HCT116 (cell line): ENCODE measurements around the gene ZBTB20. TPM values are rescaled to one million over a fixed set of nuclear protein-coding genes. Genes with fewer than 3 reads are reported as not detected.

Experiments used
- ATAC-seq: fragments of 200-7000 bp; cut with Tn5 transposase; 2 replicates; pipeline ENCODE4 v1.9.1; 2020; ENCODE audit warnings: mild to moderate bottlenecking, moderate library complexity
- BruUV-seq: library from RNA; stranded (reverse); fragments of 400-500 nt; replicated peaks from 2 replicates; lab custom pipeline; 2021; lab: Mats Ljungman, UMichigan
- CTCF ChIA-PET: fragments of 300-600 bp; sonication (Branson Sonifier 250); formaldehyde crosslinking; loops from one replicate; lab custom pipeline; 2021; ENCODE audit warnings: antibody characterized with exemption; lab: Charles Lee
- POLR2A ChIA-PET: fragments of 300-600, 350-600 bp; sonication (Branson Sonifier 250); formaldehyde crosslinking; loops from one replicate; lab custom pipeline; 2021; ENCODE audit warnings: antibody characterized with exemption; lab: Charles Lee
- RAD21 ChIA-PET, 2 experiments: fragments of 300-600 bp; sonication (Branson Sonifier 250); formaldehyde crosslinking; loops; one replicate each; lab custom pipeline; 2023; ENCODE audit warnings: low total read pairs in 2 of 2; ENCODE audit not compliant: uncharacterized antibody in 2 of 2, unreplicated experiment in 2 of 2, low non-redundant PET in 1 of 2; lab: Charles Lee
- DNase-seq: peaks from one replicate; pipeline ENCODE4 v3.0.0-alpha.2; 2010; ENCODE audit warnings: low read depth, low spot score
- H2AFZ ChIP-seq: fragments of 200-600 bp; shearing (Covaris generic), sonication (generic); 2 replicates; pipeline ENCODE4 v1.6.1; 2017; ENCODE audit warnings: low read depth, mixed run types, mixed read lengths, antibody characterized with exemption, low read length; ENCODE audit not compliant: poor library complexity, severe bottlenecking
- H3K27ac ChIP-seq: 2 replicates; pipeline ENCODE4 v1.5.1; 2012; ENCODE audit warnings: low read depth, low read length
- H3K27me3 ChIP-seq: fragments of 200-600 bp; sonication (generic); 2 replicates; pipeline ENCODE4 v1.6.1; 2016; ENCODE audit warnings: mixed run types, low read length, mixed read lengths; ENCODE audit not compliant: insufficient read depth
- H3K36me3 ChIP-seq, 2 experiments: fragments of 200-500 bp in 1 of 2; fragments of 200-600 bp in 1 of 2; sonication (Bioruptor generic) in 1 of 2; sonication (generic) in 1 of 2; 2 replicates each; pipeline versions ENCODE4 v1.5.1 to v1.6.1; 2014 to 2016; ENCODE audit warnings: low read length in 2 of 2, inconsistent platforms in 1 of 2, mixed read lengths in 1 of 2, mixed run types in 1 of 2; ENCODE audit not compliant: insufficient read depth in 2 of 2, control insufficient read depth in 1 of 2
- H3K4me1 ChIP-seq, 2 experiments: fragments of 200-600 bp in 1 of 2; sonication (generic) in 1 of 2; 2 replicates each; pipeline versions ENCODE4 v1.5.1 to v1.6.1; 2012 to 2017; ENCODE audit warnings: low read length in 2 of 2, inconsistent platforms in 1 of 2, mild to moderate bottlenecking in 1 of 2, mixed read lengths in 1 of 2, mixed run types in 1 of 2, moderate library complexity in 1 of 2; ENCODE audit not compliant: insufficient read depth in 2 of 2, control insufficient read depth in 1 of 2
- H3K4me2 ChIP-seq: fragments of 200-600 bp; sonication (generic); 2 replicates; pipeline ENCODE4 v1.6.1; 2017; ENCODE audit warnings: mixed run types, low read length, mixed read lengths
- H3K4me3 ChIP-seq, 2 experiments: fragments of 200-600 bp in 1 of 2; sonication (generic) in 1 of 2; replicated peaks in 1 of 2; 2 replicates each; pipeline ENCODE4 v1.5.1; 2011 to 2016; ENCODE audit warnings: low read length in 2 of 2, control low read depth in 1 of 2, low read depth in 1 of 2, mild to moderate bottlenecking in 1 of 2, mixed read lengths in 1 of 2, mixed run types in 1 of 2
- H3K79me2 ChIP-seq: fragments of 200-600 bp; sonication (generic); 2 replicates; pipeline ENCODE4 v1.6.1; 2017; ENCODE audit warnings: mild to moderate bottlenecking, mixed run types, low read length, moderate library complexity, mixed read lengths; ENCODE audit not compliant: insufficient read depth
- H3K9ac ChIP-seq: fragments of 200-600 bp; sonication (generic); 2 replicates; pipeline ENCODE4 v1.6.1; 2016; ENCODE audit warnings: low read length, mixed read lengths
- H3K9me2 ChIP-seq: fragments of 200-600 bp; sonication (generic), shearing (Covaris generic); 2 replicates; pipeline ENCODE4 v1.6.1; 2017; ENCODE audit warnings: mixed run types, mild to moderate bottlenecking, moderate library complexity; ENCODE audit not compliant: insufficient read depth
- H3K9me3 ChIP-seq, 2 experiments: fragments of 200-500 bp in 1 of 2; fragments of 200-600 bp in 1 of 2; sonication (Bioruptor generic) in 1 of 2; sonication (generic) in 1 of 2; 2 replicates each; pipeline ENCODE4 v1.6.1; 2014 to 2017; ENCODE audit warnings: low read length in 2 of 2, mixed read lengths in 2 of 2, inconsistent platforms in 1 of 2, low read depth in 1 of 2, mild to moderate bottlenecking in 1 of 2, mixed run types in 1 of 2, moderate library complexity in 1 of 2; ENCODE audit not compliant: control insufficient read depth in 1 of 2, insufficient read depth in 1 of 2
- H4K20me1 ChIP-seq: fragments of 200-600 bp; sonication (generic), shearing (Covaris generic); 2 replicates; pipeline ENCODE4 v1.6.1; 2017; ENCODE audit warnings: mixed run types, mild to moderate bottlenecking, moderate library complexity; ENCODE audit not compliant: insufficient read depth
- CBX3 ChIP-seq: IDR thresholded peaks from 2 replicates; pipeline ENCODE4 v1.6.1; 2012; ENCODE audit warnings: low read depth
- CEBPB ChIP-seq: IDR thresholded peaks from 2 replicates; pipeline ENCODE4 v1.6.1; 2012; ENCODE audit warnings: low read depth
- EZH2 ChIP-seq: fragments of 200-600 bp; sonication (generic); IDR thresholded peaks from 2 replicates; pipeline ENCODE4 v1.6.1; 2017; ENCODE audit warnings: antibody characterized with exemption, mixed run types
- EZH2phosphoT487 ChIP-seq: fragments of 200-600 bp; IDR thresholded peaks from 2 replicates; pipeline ENCODE4 v1.6.1; 2018; ENCODE audit warnings: antibody characterized with exemption, borderline replicate concordance
- FOSL1 ChIP-seq: IDR thresholded peaks from 2 replicates; pipeline ENCODE4 v1.6.1; 2012; ENCODE audit warnings: low read depth
- POLR2A ChIP-seq: IDR thresholded peaks from 2 replicates; pipeline ENCODE4 v1.7.0; 2011; ENCODE audit warnings: borderline replicate concordance; ENCODE audit not compliant: insufficient read depth, insufficient read length; ENCODE audit errors: extremely low read depth
- POLR2AphosphoS5 ChIP-seq: IDR thresholded peaks from 2 replicates; pipeline ENCODE4 v1.6.1; 2011; ENCODE audit warnings: mild to moderate bottlenecking, low read depth, low read length, moderate library complexity
- RAD21 ChIP-seq: IDR thresholded peaks from 2 replicates; pipeline ENCODE4 v1.6.1; 2012; ENCODE audit warnings: low read depth, mild to moderate bottlenecking
- SIN3A ChIP-seq: IDR thresholded peaks from 2 replicates; pipeline ENCODE4 v1.6.1; 2012; ENCODE audit warnings: low read depth
- SRF ChIP-seq: IDR thresholded peaks from 2 replicates; pipeline ENCODE4 v1.6.1; 2012; ENCODE audit warnings: low read depth
- TCF7L2 ChIP-seq: IDR thresholded peaks from 2 replicates; pipeline ENCODE4 v1.7.0; 2011; ENCODE audit warnings: borderline replicate concordance, inconsistent platforms; ENCODE audit not compliant: insufficient read depth, insufficient read length; ENCODE audit errors: extremely low read depth
- YY1 ChIP-seq: IDR thresholded peaks from 2 replicates; pipeline ENCODE4 v1.6.1; 2011; ENCODE audit warnings: low read length, low read depth, moderate library complexity, mild to moderate bottlenecking; ENCODE audit not compliant: insufficient replicate concordance; ENCODE audit errors: extremely low read depth
- ZNF274 ChIP-seq: fragments of 200-500 bp; sonication (Bioruptor generic); IDR thresholded peaks from 2 replicates; pipeline ENCODE4 v1.6.1; 2014; ENCODE audit warnings: mild to moderate bottlenecking, low read depth, low read length, inconsistent platforms
- intact Hi-C: fragments of 100-400 bp; cut with micrococcal nuclease; formaldehyde crosslinking; loops from 2 replicates; pipeline ENCODE4 v1.10.0; 2022
- total RNA-seq: library from RNA; stranded (reverse); gene quantifications from one replicate; pipeline ENCODE4 v1.2.1, GENCODE V29; 2021; ENCODE audit not compliant: unreplicated experiment
- TF ChIP-seq, protein P1 (sequence below): IDR thresholded peaks from 2 replicates; pipeline ENCODE4 v1.6.1; 2012; ENCODE audit warnings: low read depth
- TF ChIP-seq, protein P2 (sequence below): IDR thresholded peaks from 2 replicates; pipeline ENCODE4 v1.6.1; 2011; ENCODE audit warnings: mild to moderate bottlenecking, low read length, moderate library complexity; ENCODE audit not compliant: insufficient replicate concordance; ENCODE audit errors: extremely low read depth

The ZBTB20 gene
- total RNA-seq, 1 experiment from 2014 or later = 42.1 TPM

DNA sequence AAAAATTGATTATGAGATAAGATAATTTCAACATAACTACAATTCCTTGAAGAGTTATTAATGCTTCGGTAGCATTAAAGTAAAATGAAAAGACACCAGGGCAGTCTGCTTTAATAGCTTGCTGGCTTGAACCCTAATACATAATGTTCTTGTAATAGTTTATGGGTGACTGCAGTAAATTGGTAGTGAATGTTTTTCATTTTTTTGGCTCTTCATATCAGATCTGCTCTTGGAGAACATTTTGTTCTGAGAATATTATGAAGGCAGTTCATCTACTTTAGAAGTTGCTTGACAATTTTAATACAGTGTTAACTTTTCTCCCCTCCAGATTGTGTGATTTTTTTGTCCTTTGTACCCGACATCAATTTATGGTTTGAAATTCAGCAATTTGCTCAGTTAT is 128.4 kb downstream of the ZBTB20 start:
- ChIA-PET POLR2A (no interaction called here), RAD21 (no interaction called here), CTCF (no interaction called here)
- H3K27ac ChIP-seq = no peak overlapping the region
- H3K36me3 ChIP-seq = no peaks in the 10 kb centered on the region
- no peaks in the 10 kb centered on the region; a peak in 2 of 4 replicates for H3K9me3 ChIP-seq
- H3K79me2 ChIP-seq = no peaks in the 10 kb centered on the region
- no peaks in the 10 kb centered on the region for H4K20me1 ChIP-seq
- no peaks in the 10 kb centered on the region for H3K27me3 ChIP-seq
- H2AFZ ChIP-seq = no peak overlapping the region
- intact Hi-C loops = no loop called here
- DNase-seq (no peak), ATAC-seq (no peak)
- no peak overlapping the region for H3K9ac ChIP-seq
- no peak overlapping the region for H3K4me3 ChIP-seq
- BruUV-seq = no TSS peak
- H3K4me1 ChIP-seq = no peaks in the 10 kb centered on the region
- H3K4me2 ChIP-seq = no peak overlapping the region
- no peaks in the 10 kb centered on the region; the same call in 1 of the 2 replicates for H3K9me2 ChIP-seq
- TF ChIP-seq, protein P1, sequence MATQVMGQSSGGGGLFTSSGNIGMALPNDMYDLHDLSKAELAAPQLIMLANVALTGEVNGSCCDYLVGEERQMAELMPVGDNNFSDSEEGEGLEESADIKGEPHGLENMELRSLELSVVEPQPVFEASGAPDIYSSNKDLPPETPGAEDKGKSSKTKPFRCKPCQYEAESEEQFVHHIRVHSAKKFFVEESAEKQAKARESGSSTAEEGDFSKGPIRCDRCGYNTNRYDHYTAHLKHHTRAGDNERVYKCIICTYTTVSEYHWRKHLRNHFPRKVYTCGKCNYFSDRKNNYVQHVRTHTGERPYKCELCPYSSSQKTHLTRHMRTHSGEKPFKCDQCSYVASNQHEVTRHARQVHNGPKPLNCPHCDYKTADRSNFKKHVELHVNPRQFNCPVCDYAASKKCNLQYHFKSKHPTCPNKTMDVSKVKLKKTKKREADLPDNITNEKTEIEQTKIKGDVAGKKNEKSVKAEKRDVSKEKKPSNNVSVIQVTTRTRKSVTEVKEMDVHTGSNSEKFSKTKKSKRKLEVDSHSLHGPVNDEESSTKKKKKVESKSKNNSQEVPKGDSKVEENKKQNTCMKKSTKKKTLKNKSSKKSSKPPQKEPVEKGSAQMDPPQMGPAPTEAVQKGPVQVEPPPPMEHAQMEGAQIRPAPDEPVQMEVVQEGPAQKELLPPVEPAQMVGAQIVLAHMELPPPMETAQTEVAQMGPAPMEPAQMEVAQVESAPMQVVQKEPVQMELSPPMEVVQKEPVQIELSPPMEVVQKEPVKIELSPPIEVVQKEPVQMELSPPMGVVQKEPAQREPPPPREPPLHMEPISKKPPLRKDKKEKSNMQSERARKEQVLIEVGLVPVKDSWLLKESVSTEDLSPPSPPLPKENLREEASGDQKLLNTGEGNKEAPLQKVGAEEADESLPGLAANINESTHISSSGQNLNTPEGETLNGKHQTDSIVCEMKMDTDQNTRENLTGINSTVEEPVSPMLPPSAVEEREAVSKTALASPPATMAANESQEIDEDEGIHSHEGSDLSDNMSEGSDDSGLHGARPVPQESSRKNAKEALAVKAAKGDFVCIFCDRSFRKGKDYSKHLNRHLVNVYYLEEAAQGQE = no peak
- TF ChIP-seq CBX3 (no peak), EZH2 (no peak), TCF7L2 (no peak), RAD21 (no peak), ZNF274 (no peak), EZH2phosphoT487 (no peak), FOSL1 (no peak), YY1 (no peak), SRF (no peak), CEBPB (no peak), SIN3A (no peak), POLR2AphosphoS5 (no peak), POLR2A (no peak)
- TF ChIP-seq, protein P2, sequence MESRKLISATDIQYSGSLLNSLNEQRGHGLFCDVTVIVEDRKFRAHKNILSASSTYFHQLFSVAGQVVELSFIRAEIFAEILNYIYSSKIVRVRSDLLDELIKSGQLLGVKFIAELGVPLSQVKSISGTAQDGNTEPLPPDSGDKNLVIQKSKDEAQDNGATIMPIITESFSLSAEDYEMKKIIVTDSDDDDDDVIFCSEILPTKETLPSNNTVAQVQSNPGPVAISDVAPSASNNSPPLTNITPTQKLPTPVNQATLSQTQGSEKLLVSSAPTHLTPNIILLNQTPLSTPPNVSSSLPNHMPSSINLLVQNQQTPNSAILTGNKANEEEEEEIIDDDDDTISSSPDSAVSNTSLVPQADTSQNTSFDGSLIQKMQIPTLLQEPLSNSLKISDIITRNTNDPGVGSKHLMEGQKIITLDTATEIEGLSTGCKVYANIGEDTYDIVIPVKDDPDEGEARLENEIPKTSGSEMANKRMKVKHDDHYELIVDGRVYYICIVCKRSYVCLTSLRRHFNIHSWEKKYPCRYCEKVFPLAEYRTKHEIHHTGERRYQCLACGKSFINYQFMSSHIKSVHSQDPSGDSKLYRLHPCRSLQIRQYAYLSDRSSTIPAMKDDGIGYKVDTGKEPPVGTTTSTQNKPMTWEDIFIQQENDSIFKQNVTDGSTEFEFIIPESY = no peak
